GM18507 (cell line): ENCODE results near the gene CNTROB.
A peak's percentile ranks its signal among the peaks of the same experiment; 100 is the strongest.

Source experiments
- DNase-seq: peaks from one replicate; pipeline ENCODE4 v3.0.0; 2011; ENCODE audit warnings: low read depth; ENCODE audit not compliant: insufficient read length; ENCODE audit errors: extremely low spot score
- FAIRE-seq: peaks from 2 replicates; lab custom pipeline; 2011; peaks lifted over from hg19 to GRCh38; lab: Jason Lieb, UNC

CNTROB gene

DNA sequence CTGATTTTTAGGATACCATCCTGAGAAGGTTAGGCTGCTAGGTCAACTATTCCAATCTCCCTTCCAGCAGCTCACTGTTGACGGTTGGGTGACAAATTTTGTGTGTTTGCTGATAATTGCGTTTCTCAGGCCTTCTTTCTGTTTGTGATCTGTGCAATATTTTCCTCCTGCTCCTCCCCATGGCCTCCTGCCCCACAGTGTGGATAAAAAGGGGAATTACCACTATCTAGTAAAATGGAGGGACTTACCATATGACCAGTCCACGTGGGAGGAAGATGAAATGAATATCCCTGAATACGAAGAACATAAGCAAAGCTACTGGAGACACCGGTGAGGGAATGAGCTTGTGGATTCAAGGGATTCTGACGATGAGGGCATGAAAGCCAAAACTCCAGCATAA is 34.2 kb upstream of the CNTROB start:
- FAIRE-seq (no peak), DNase-seq (no peak)

DNA sequence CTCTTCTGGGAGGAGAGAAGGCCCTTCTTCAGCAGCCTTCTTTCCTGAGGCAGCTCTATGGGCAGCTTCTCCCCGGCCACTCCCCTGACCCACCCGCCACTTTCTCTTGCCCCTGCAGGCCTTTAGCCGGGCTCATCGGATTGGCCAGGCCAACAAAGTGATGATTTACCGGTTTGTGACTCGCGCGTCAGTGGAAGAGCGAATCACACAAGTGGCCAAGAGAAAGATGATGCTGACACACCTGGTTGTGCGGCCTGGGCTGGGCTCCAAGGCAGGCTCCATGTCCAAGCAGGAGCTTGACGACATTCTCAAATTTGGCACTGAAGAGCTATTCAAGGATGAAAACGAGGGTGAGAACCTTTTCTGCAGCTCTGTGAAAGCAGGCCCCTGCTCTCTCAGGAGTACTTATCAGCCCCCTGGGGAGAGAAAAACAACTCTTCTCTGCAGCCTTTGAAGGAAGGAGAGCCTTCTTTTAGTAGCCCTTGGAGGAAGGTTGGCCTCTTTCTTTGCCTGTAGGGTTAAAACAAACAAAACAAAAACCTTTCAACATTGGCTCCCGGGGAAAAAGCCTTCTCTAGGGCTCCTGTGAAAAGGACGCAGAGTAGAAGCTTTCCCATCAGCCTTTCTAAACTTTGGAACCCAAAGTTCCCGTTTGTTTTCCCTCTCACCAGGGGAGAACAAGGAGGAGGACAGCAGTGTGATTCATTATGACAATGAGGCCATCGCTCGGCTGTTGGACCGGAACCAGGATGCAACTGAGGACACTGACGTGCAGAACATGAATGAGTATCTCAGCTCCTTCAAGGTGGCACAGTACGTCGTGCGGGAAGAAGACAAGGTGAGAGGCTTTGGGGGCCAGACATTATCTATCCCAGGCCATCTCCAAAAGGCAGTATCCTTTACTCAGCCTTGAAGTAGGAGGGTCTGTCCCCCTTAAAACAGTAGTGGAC is 28.6 kb upstream of the CNTROB start:
- FAIRE-seq: no peak

DNA sequence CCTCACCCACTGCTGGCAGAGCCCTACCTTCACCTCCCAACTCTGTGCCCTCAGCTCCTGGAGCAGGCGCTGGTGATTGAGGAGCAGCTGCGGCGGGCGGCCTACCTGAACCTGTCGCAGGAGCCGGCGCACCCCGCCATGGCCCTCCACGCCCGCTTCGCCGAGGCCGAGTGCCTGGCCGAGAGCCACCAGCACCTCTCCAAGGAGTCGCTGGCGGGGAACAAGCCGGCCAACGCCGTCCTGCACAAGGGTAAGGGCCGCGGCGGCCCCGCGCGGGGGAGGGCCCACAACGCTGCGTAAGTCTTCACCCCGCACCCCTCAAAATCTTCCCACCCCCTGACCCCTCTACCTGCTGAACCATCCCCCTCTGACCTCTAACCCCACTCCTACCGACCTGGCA is 22.9 kb upstream of the CNTROB start:
- no peak for FAIRE-seq

More for the DNA sequence above, 28.6 kb upstream of the CNTROB start:
- no peak for DNase-seq

DNA sequence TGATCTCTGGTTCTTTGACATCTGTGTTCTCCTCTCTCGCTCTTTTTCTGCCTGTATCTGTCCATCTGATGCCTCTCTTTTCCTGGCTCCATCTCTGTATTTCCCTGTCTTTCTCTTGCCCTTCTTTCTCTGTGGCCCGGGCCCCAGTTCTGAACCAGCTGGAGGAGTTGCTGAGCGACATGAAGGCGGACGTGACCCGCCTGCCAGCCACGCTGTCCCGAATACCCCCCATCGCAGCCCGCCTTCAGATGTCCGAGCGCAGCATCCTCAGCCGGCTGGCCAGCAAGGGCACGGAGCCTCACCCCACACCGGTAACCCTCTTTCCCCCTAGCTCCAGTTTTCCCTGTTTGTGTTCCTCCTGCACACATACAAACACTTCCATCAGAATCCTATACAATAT is 21.7 kb upstream of the CNTROB start:
- DNase-seq: no peak
- FAIRE-seq: no peak

More for the DNA sequence above, 22.9 kb upstream of the CNTROB start:
- DNase-seq: no peak

DNA sequence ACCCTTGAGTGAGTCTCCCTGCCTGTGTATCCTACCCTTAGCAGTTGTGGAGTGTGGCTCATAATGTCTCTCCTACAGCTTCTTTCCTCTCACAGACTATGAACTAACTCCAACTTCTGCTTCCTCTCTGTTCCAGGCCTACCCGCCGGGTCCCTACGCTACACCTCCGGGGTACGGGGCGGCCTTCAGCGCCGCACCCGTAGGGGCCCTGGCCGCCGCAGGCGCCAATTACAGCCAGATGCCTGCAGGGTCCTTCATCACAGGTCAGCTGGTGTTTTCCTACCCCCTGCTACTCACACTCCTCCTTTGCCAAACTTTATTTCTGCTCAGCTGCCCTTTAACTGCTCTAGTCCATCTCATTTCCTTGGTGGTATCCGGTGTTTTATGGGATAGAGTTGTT is 21.3 kb upstream of the CNTROB start:
- no peak for DNase-seq
- FAIRE-seq: no peak

DNA sequence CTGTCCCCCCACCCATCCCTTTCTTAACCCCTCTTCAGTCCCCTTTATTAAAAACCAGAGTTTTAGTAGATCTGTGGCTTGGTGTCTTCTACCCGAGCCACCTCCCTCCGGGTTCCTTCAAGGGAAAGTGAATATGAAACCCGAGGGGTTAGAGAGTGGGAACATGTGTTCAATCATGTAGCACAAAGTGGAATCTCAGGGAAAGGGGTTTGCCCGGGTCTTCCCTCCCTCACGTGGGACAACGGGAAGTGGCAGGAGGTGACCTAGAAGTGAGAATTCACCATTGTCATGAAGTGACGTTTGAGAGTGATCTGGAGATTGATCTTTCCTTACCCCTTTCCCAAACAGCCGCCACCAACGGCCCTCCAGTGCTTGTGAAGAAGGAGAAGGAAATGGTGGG is 20.9 kb upstream of the CNTROB start:
- no peak for FAIRE-seq
- no peak for DNase-seq

- peak; percentile 95 for FAIRE-seq
Observed at GRCh38 chr17:7912927-7913524, 19.0 kb upstream of the CNTROB start.

DNA sequence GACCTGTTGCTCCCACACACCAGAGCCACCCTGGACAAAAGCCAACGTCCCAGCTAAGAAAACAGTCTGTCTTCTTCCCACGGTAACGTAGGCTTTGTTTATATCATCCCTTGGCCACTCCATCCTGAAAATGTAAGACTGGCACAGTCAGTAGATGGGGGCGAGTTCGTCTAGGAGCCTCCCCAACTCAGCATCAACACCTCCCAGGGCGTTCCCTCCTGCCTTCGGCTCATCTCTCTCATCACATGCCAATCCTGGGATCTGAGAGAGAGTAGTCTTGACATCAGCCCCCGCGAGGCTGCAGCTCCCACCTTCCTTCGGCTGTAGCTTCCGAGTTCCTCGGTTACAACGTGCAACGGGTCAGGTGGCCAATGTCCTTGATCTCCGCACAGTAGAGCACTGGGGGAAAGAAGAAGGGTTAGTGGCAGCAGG is 16.8 kb upstream of the CNTROB start:
- FAIRE-seq: no peak
- DNase-seq: no peak

More at GRCh38 chr17:7912927-7913524, 19.0 kb upstream of the CNTROB start:
- DNase-seq: no peak

DNA sequence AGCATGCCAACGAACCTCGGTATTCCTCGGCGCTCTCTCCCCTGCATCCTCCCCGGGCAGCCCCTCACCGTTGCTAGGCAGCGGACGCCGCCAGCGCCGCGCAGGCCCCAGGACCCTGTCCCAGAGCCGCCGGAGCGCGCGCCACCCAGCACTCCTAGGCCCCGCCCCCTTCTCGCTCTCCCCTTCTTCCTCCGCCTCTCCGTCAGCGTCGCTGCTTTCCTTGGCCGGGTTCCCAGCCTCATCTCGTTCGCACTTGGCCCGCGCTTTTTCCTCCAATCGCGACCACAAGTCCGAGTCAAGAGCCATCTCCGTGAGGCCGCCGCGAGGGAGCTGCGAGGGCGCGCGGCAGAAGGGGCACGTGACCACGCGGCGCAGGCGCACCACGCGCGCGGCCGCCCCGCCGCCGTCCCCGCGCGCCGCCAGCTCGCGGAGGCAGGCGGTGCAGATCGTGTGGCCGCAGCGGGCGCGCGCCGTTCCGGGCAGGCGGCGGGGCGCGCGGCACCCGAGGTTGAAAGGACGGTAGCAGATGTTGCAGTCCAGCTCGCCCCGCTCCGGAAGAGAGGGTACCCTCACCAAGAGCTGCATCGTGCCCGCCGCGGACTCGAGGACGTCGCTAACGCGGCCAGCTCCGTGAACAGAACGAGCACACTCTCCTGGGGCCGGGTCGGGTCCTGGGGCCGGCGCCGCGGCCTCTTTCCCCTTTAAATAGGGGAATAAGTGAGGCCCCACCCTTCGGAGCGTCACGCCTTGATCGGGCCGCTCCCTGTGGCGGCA is 16.2 kb upstream of the CNTROB start, which contains the start of gene RNF227:
TSS of gene RNF227 (minus strand) at position 679 of the 774 bp plus-strand sequence. CDS start at position 585, 94 bp downstream.
- FAIRE-seq: peak; percentile 89
- peak; percentile 64 for DNase-seq

DNA sequence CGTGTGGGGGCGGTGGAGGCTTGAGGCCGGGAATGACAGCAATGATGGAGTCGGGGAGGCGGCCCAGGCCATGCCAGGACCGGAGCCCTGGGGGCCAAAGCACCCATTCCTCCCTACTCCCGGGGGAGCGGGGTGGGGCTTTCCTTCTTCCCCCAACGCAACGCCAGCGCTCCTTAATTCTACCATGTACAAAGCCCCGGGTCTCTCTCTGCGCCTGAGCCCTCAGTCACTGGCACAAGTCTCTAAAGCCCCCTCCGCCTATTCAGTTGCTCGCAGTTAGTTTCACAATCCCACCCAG is 15.7 kb upstream of the CNTROB start:
- FAIRE-seq (no peak), DNase-seq (no peak)

DNA sequence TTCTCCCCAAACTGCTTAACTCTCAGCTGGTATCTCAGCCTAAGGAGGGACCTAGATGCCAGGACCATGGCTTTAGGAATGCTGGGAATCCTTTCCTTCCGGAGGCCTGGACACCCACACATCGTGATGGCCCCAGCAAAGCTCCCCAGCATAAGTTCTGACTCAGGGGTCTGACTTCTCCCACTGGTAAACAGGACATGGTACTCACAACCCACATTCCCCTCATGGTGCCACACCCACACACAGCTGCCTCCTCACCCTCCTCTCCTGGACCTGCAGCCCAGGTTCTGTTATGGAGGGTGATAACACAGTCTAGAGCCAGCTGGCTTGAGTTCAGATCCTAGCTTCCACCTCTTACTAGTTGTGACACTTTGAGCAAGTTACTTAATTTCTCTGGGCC is 15.2 kb upstream of the CNTROB start:
- DNase-seq (no peak), FAIRE-seq (no peak)

DNA sequence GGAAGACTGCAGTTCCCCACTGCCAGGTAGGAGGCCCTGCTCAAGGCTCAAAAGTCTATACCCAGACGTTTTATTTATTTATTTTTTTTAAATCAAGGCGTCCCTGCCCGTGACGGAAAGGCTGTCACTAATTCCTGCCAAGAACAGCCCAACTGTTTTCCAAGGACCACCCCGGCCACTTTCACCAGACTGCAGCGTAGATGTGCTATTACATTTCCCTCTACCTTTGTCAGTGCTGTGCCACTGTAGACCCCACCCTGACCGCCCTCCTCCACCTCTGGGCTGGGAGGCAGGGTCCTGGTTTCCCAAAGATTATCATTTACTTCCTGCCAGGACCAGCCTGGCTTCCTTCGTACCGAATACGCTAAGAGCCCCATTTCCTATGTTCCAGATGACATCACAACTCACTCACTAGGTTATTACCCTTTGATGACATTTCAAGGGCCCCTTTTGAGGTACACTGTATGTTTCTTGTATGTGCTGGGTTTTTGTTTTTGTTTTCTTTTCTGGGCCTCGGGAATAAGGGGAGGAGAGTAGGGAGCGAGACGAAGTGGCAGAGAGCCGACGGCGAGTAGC is 9.6 kb upstream of the CNTROB start:
- no peak for FAIRE-seq
- no peak for DNase-seq

- peak; percentile 69 for FAIRE-seq
- peak; percentile 62 for DNase-seq
Observed at GRCh38 chr17:7922845-7923628, 9.0 kb upstream of the CNTROB start.

GRCh38 chr17:7927596-7927995 is 4.4 kb upstream of the CNTROB start:
- no peak for DNase-seq
- no peak for FAIRE-seq

- DNase-seq (no peak), FAIRE-seq (peak; percentile 87)
Observed at GRCh38 chr17:7929158-7930023, 2.6 kb upstream of the CNTROB start, which contains the start of gene KCNAB3. Gene KCNAB3 (minus strand): TSS chr17:7929856. CDS start chr17:7929435, 421 bp downstream.

DNA sequence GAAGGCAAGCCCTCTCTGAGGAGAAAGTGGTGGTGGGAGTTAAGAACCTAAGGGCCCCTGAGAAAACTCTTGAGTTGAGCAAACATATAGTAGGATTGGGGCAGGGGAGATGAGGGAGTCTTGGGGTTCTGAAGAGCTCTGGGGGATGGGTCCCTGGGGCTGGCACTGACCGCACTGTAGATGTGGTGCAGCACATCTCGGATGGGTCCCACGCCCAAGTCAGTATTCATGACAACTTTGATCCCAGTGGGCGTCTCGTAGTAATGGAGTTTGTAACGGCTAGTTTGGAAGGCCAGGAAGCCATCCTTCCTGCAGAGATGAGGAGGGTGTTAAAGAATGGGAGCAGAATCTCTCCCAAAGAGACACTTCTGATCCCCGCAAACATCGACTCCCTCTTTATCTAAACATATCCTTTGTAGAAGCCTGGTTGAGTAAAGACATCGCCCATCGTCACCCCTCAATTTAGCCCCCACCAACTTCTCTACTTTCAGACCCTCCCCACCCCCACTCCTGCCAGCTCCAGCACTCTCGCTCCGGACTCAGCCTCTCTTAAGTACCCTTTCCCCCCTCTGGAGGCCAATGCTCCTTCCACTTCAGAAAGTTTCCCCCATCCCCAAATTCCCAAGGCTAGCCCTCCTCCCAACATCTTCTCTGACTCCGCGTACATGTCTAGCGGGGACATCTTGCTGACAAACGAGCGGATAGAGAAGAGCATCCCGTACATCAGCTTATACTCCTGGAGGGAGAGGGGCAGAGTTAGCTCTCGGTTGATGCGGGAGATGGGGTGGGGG is 970 bp upstream of the CNTROB start:
- FAIRE-seq (peak; percentile 33), DNase-seq (no peak)

DNA sequence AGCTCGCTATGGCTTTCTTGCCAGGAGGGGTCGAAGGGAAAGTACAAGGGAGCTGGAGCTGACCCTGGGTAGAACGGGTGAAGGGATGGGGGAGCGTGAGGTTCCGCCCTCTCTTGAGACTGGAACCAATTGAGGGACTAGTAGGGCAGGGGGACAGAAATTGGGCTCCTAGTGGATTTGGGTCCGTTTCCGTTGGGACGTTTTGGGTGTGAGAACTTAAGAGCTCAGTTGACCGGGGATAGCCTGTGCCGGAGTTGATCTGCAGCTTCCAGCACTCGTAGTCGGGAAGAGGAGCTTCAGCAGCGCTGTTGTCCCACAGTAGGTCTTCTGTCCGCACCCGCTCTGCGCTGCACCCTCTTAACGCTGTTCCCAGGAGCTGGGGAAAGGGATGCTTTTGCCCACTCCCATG is 481 bp downstream of the CNTROB start:
- no peak for FAIRE-seq

More for the DNA sequence above, 481 bp downstream of the CNTROB start:
- DNase-seq: no peak
